AG08395 (cell line): ENCODE results near the gene PCTP.
A peak's percentile ranks its signal among the peaks of the same experiment; 100 is the strongest.

Experiments
- DNase-seq: peaks from one replicate; pipeline ENCODE4 v3.0.0; 2012; ENCODE audit warnings: mixed read lengths, low spot score

The PCTP gene

DNA sequence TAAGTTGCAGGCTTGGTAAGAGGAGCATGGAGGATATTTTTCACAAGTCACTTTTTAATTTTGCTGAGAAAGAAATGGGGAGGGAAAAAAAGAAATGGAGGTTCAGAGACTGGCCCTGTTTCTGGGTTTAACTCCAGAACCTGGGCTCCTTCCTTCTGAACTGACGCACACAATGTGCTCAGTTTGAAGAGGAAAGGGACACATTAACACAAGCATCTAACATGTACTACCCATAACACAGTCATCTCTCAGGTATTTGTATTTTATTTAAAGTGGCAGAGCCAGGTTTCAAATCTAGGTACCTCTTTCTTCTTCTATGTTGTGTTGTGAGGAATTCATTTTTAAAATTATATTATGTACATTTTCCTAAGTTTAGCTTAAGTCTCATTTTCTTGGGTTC, 22.9 kb upstream of the PCTP start:
- no peak for DNase-seq

DNA sequence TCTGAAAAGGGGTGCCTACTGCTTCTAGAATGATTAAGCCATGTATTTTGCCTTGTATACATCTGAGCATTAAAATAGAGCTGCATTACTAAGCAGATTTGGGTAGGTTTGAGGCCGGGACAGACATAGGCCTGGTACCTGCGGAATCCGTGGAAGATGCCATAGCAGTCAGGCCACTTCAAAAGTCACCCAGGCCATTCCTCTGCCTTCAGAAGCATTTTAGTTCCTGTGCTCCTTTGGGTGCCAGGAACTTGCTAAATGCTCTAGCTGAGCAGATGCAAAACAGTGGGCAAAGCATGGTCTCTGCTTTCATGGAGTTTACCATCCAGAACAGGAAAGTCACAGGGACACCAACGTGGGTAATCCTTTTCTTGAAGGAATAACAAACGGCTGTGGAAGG, 22.5 kb upstream of the PCTP start:
- no peak for DNase-seq

DNA sequence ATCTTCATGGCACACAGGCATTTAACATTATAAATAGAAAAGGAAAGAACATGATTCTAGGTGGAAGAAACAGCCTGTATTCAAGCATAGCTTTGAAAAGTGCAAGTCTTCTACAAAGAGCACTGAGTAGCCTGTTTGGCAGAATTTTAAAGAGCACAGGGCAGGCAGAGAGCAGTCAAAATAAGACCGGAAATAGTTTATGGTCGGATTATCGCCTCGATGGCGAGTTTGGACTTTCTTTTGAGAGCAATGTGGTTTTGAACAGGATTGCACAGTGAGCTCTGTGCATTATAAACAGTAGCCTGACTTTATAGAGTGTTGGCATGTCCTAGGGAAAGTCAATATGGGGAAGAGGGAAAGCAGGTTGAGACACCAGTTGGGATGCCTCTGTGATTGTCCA, 22.0 kb upstream of the PCTP start:
- no peak for DNase-seq

DNA sequence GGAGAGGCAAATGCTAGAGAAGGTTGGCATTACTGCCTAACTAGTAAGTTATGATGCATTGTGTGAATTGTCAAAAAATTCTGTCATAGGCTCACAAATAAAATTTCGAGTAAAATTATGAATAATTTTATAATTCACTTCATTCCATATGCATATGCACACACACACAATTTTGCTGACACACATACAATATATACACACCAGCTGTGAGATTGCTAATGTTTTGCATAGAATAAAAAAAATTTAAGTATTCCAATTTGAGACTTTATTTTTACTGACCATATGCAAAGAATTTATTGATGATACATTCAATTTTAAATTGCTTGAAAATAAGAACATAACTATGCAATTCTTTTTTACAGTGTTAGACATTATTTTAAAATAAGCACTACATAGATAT, 21.4 kb upstream of the PCTP start:
- no peak for DNase-seq

DNA sequence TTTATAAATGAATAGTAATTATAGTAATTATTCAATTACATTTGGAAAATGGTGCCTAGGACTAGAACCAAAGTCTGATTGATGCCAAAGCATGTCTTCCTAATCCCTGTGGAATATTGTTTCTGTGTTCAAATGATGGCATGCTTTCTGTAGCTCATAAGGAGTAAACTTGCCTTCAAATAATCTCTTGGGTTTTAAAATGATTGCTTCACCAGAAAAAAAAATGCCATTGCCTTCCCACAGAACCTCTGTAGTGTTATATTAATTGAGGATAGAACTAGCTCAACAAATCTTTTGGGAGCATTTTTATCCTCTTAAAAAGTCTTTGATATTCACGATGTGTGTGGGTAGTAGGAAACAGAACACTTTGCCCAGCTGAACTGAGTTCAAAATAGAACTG, 20.5 kb upstream of the PCTP start:
- DNase-seq, result no peak

DNA sequence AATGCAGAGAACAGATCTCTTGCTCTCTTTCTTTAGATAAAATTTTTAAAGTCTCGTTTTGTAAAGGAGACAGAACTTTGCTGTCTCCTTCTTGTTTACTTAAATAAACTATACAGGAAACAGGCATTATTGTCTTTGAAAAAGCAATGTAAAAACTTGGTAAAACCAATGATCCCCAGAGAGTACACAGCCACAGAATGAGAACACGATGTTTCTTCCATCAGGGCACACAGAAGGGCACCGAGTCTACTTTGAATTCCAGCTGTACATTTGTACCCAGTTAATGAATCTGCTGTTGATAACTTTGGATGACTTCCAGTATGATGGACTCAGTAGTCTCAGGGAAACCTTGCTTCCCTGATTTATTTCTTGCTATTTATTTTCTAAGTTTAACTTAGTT, 20.0 kb upstream of the PCTP start:
- no peak for DNase-seq

DNA sequence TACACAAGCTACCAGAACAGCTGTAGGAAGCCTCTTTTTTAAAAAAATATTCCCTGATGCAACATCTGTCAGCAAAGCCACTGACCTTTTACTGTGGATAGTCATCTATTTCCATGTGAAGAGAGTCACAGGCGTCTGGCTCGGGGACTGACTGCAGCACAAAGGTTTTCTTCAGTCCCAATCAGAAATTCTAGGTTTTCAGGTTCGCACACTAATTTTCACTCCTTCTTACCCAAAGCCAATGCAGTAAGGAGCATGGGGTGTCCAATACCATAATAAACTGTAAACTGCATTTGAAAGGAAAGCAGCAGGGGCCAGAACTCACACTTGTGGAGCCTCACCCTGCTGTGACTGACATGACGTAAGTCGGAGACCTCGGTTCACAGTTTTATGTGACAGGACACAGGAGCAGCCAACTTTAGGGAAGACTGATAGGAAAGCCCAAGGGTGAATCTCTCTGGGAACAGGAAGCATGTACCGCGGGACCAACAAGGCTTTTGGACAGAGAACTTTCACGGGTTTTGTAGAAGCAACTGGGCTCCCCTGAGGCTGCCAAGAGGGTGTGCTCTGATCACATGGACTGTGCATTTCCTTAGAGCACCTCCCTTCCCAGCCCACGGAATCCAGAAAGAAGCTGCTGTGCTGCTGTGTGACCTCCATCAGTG, 19.1 kb upstream of the PCTP start:
- peak; percentile 50 for DNase-seq

DNA sequence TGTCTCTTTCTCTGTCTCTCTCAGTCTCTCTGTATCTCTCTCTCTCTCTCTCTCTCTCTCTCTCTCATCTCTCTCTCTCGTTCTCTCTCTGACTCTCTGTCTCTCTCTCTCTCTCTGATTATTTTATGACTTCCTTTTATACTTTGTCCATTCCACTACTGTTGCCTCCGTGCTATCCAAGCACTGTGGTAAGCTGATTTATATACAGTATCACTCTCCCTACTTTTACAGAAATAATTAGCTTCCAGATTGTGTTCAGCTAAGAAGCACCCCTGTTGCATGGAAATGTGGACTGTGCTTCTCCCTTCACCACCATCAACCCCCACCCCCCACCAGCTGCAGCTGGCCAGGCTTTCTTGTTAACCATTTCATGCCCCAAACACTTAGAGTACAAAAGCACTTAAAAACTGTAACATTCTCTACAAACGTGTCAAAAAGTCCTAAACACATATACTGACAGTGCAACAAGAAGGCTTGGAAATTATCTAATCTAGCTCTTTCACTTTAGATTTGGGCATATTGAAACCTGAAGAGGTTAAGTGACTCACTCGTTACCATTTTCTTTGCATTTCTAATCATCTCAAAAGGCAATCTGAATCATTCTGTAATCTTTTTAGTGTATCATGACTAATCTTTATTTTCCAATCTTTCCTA, 16.6 kb upstream of the PCTP start:
- DNase-seq, result no peak

DNA sequence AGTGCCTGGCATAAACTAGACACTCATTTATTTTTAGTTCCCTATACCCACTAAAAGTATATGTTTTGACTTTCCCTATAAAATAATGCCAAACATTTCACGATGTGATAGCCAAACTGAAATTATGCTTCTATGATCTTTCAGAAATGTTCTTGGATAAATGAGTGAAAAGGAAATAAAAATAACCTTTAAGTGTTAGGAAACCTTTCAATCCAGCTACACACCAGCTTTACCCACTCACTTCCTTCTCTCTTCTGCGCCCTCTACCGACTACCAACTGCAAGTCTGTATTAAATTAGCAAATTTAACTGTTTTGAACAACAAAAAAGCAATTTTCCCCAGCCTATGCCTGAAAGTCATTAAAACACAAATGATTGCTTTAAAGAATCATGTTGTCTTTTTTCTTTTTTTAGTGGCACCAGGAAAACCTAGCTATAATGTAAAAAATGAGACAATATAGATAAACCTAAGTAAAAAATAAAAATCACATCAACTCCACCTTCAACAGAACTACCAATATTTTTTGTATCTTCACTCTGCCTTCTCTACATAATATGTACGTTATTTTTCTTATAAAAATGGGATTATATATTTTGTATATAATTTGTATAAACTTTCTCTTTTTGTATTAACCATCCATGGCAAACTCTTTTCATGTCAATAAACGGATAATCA, 15.0 kb upstream of the PCTP start:
- DNase-seq, result peak; percentile 67

DNA sequence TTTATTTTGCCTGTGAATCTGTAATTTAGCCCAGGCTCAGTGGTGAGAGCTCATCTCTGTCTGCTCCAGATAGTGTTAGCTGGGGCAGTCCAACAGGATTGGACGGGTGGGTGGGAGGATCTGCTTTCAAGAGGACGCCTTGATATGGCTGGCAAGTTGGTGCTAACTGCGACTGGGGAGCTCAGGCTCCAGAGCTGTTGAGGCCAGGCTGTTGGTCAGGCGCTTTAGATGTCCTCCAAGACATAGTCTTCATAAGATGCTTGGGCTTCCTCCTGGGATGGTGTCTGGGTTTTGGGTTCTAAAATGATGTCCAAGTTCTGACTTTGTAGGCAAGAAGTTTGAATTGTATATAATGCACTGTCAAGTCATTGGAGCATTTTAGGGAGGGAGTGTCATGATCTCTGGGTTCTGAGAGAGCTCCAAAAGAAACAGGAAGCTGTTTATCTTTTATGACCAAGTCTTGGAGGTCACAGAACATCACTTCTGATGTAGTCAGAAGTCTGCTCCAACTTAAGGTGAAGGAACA, 12.8 kb upstream of the PCTP start:
- DNase-seq, result no peak

DNA sequence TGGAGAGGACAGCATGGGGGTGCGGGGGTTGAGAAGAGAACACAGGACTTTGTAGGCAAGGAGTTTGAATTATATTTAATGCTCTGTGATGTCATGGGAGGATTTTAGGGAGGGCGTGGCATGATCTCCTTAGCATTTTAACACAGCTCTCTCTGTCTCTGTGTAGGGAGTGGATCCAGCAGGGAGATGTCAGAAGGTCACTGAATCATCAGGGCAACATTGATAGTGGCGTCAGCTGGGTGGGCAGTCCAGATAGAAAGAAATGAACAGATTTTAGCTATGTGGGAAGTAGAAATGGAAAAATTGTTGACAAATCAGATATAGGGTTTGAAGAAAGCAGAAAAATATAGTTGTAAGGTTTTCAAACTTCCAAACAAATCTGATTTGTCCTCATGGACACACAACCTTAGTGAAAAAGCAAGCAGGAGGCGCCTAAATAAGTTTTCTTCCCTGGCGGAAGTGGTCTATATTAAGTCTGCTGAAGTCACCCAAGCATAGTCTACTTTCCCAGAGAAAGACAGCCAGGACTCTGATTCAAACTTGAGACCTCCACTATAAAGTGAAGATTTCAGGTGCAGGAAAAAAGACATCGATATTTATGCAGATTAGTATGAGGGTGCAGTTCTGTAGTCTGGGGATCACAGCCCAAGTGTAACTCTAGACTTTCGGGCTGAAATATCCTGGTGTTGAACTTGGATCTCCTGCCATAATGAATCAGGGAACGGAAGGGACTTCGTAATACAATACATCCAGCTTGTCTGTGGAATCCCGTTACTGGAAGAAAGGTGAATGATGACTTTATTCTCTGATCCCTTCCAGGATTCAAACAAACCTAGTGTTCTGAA, 10.1 kb upstream of the PCTP start:
- DNase-seq, result no peak

DNA sequence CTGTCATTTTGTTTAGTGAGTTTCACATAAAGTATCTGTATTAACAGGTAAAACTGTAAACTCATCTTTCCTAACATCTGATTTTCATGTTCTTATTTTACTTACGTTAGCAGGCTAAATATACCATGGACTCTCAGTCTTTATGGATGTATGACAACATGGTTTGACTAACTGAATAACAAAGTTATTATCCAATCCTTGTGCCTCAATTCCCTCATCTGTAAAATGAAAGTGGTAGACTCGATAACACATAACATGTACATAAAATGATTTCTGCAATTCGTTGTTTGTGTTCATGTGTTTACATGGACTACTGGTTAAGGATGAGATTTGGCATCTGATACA, 9.5 kb upstream of the PCTP start:
- DNase-seq, result no peak

DNA sequence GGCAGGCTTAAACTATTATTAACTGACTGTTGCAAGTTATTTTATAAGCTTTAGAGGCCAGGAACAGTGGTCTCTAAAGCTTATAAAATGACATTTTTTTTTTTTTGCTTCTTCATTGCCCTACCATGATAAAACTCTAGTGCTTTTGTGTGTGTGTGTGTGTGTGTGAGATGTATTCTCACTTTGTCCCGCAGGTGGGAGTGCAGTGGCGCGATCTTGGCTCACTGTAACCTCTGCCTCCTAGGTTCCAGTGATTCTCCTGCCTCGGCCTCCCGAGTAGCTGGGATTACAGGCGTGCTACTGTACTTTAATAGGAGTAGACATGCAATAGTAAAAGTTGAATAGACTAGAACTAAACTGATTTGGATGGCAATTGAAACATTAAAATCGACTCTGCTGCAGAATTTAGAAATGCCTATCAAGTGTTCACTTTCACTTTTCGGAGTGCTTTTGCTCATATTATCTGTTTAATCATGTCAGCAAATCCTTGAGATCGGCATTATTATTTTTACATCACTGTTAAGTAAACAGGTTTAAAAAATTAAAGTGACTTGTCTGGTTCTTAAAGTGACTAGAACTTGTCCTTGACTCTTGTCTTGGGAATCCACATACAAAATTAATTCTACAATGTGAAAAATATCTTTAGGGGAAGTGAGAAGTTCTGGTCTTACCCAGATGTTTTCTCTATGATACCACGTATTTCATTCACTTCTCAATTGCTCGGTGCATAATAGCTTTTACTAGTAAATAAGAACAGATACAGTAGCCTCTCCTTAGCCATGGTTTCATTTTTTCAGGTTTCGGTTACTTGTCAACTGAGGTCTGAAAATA, 8.4 kb upstream of the PCTP start:
- DNase-seq, result no peak

DNA sequence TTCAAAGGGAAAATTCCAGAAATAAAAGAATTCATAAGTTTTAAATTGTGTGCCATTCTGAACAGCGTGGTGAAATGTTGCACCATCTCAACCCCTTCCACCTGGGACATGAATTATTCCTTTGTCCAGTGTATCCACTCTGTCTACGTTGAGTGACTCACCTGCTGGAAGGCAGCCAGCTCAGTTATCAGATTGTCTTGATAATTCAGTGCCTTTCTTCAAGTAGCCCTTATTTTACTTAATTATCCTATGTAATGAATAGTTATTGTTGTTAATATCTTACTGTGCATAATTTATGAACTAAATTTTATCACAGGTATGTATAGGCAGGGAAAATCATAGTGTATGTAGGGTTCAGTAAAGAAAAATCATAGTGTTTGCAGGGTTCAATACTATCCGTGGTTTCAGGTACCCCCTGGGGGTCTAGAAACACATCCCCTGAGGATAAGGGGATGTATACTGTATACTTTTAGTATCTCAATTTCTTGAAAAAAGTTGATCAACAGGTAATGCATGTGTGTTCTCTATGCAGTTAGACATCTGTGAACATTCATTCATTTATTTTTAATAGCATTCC, 7.7 kb upstream of the PCTP start:
- no peak for DNase-seq

DNA sequence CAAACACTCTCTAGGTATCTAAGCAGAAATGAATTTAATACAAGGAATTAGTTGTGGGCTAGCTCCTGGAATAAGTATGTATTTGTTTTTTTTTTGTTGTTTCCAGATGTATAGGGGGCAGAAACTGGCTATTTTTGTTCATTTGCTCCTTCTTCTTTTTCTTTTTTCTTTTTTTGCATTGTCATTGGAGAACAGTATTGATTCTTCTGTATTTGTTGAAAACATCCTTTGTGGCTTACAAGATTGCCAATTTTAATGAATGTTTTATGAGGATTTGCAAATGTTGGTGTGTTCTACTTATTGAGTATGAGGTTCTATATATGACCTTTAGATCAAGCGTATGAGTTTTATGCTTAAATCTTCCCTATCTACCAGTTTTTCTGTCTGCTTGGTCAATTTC, 5.6 kb upstream of the PCTP start:
- no peak for DNase-seq

DNA sequence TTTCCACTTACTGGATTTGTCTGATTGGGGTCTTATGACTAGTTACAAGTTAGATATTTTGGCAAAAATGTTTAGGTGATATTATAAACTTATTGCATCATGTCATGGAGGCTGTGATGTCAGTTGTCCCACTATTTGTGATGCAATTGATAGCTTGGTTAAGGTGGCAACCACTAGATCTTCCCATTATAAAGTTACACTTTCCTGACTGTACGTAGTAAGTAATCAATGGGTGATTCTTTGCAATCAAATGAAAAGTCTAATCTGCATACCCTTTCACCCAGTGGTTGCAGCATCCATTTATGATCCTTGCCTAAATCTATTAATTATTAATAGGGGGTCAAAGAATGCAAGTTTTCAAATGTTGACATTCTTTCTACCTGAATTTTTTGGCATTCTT, 4.4 kb upstream of the PCTP start:
- DNase-seq, result no peak

DNA sequence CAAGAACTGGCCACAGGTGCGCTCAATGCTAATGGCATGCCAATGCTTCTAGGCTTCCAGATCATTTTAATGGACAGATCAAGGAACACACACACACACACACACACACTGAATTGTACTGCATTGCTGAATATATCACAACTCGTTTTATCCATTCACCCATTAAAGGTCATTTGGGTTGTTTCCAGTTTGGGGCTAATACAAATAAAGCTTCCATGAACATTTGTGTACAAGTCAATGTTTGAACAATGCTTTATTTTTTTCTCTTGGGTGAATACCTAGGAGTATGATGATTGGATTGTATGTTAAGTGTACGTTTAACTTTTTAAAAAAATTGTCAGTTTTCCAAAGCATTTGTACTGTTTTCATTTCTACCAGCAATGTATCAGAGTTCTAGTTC, 3.6 kb upstream of the PCTP start:
- no peak for DNase-seq

DNA sequence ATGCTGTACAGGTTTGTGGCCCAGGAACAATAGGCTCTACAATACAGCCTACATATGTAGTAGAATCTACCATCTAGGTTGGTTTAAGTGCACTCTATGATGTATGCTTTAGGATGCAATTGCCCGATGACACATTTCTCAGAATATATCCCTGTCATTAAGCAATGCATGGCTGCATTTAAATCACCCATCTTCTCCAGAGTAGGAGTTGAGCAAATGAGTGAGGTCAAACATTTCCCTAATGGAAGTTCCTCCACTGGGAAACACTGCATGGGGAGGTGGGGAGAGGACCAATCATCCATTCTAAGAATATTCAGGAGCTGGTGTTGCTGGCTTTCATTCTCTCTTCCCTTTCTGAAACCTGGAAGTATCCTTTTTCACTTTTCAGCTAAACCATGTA, 2.0 kb upstream of the PCTP start:
- DNase-seq, result no peak

DNA sequence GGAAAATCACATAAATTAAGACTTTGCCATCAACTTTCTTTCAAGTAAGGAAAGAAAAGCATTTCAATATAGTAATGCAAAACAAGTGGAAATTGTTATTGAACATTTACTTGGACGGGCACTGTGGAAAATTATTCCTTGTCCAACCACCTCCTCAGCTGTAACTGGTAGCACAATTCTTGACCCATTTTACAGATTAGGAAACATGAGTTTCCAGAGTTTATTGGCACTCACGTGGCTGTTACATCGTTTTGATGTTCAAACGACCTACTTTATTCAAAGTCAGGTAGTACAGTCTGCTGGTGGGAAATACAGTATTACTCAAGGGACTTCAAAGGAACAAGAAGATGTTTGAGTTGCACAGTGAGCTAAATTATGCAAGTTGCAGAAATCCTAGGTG, 866 bp upstream of the PCTP start:
- DNase-seq, result no peak

DNA sequence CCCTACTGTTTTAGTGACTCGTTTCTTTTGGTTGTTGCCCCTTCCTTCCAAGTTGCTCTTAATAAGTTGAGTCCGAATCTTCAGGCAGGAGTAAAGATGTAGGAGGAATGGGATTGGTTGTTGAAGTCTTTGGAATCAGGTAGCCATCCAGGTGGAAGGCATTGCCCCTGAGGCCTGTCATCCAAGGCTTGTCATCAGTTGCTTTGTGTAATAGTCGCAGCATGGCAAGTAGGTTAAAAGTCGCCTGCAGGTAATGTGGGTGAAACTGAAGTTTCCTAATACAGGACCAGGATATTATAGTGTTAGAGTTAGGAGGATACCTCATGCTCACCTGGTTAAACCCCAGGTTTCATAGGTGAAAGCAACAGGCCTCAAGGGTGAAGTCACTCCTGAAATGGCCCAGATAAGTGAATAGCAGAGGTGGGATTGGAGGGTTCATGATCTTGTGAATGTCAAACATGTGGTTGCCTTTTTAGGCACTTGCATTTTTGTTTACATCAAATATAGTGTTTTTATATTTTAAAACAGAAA, 934 bp downstream of the PCTP start:
- no peak for DNase-seq

DNA sequence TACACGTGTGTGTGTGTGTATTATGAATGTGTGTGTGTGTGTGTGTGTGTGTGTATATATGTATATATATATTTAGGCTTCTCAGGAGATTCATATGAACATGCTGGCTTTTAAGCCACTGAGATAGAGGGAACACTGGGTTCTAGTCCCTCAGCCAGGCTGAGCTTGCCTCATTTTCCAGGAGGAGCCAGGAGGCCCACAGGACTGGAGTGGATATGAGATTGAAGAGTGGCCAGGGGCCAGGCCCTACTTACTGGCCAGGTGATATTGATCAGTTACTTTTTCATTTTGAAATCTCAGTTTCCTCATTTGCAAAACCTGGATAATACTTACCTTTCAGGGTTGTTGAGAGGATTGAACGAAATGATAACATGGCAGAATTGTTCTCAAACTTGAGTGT, 5.8 kb downstream of the PCTP start:
- DNase-seq, result no peak
